Measurements from ENCODE around the gene RICTOR. TPM values are rescaled to one million over a fixed set of nuclear protein-coding genes. Genes with fewer than 3 reads are reported as not detected.
A peak's percentile ranks its signal among the peaks of the same experiment; 100 is the strongest.

Gene RICTOR
- total RNA-seq, 1 donor from 2014 or later: 12.0 TPM

DNA sequence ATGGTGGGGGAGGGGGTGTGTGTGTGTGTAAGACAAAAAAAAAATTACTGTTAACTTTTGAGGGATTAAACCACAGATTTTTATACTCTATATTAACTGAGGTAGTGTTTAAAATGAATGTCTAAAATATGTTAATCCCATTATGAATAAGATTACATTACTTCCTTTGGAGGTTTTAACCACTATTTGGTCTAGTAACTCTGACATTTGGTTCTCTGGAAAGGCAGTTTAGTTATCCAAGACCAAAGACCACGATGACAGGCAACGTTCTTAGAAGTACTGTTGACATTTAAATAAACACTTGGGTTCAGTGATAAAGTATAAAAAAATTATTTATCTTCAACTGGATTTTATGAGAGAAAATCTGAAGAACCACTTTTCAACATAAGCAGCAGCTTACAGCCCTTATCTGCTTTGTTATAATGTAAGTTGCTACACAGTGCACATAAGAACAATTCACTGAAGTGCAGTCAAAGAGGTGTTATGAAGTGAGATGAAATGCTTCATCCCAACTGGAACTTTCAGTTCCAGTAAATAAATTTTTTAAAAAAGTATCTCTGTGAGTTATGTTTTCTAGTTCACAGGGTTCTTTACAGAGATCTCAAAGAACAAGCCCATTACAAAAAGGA, 133.9 kb downstream of the RICTOR start:
- DNase-seq (ENCODE audit: low spot score): no peak
- no peak for ATAC-seq

GRCh38 chr5:38938973-38939372, 135.2 kb downstream of the RICTOR start:
- no peak for DNase-seq (ENCODE audit: low spot score)
- no peak for ATAC-seq

DNA sequence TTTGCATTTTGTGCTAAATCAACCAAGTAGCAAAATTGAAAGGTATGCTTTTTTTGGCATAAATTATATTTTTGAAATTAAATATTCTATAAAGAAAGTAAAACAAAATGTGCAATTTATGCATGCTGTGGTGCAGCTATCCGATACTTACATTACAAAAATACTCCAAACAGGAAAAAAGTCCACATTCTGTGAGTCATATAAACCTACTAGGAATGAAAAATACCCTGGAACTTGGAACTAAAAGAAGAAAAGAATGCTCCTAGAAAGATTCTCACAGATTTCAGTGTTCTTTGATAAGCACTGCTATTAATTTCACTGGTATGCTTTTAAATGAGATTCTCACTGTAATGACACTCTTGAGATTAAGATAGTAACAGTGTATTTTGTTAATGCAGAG, 135.8 kb downstream of the RICTOR start:
- DNase-seq (ENCODE audit: low spot score): no peak
- ATAC-seq: no peak

DNA sequence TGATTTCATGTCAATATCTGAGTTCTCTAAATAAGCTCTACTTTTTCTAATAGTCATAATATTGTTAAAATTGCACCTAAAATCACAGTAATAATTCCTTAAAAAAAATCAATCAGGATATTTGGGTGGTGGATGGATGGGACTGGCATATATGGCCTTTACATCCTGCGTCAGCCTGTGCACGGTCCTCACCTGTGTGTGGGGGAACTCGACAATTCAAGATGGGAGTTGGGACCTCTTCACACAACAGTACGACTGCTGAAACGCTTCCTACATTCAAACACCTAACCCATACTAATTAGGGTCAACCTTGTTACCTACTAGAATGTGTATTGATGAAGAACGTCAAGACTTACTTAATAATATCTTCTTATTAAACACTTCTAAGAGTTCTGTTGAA, 137.9 kb downstream of the RICTOR start:
- ATAC-seq (no peak), DNase-seq (ENCODE audit: low spot score) (no peak)

DNA sequence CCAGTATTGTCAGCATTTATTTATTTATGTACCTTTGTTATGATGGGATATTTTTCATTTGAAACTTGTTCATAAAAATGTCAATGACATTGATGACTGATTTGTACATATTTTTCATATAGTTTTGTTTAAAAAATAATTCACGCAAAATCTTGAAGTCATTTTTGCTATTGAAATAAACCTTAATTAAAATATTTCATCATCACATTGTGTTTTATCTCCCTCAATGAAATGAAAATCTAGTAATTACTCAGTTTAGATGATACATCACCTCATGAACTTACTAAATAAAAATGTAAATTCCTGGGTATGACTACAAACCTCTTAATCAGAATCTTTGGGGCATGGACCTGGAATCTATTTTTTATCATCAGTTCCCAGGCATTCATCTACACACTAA, 138.8 kb downstream of the RICTOR start:
- ATAC-seq (no peak), DNase-seq (ENCODE audit: low spot score) (no peak)

GRCh38 chr5:38932854-38933408, 141.3 kb downstream of the RICTOR start:
- DNase-seq (ENCODE audit: low spot score): no peak
- no peak for ATAC-seq

DNA sequence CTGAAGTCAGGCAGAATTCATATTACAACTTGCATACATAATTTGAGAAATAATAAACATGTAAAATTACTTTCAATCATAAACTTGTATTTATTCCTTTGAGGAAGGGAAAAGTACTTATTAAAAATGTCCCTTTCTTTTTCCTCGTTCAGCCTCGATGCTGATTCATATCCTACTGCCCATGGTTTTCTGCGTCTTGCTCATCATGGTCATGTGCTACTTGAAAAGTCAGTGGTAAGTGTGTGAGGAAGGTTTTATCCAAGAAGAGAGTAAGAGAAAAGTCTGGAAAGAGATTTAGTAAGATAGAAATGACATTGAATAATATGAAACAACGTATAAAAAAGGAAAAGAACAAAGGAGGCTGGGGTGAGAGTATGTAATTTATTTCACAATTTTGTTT, 142.5 kb downstream of the RICTOR start:
- no peak for ATAC-seq
- no peak for DNase-seq (ENCODE audit: low spot score)

DNA sequence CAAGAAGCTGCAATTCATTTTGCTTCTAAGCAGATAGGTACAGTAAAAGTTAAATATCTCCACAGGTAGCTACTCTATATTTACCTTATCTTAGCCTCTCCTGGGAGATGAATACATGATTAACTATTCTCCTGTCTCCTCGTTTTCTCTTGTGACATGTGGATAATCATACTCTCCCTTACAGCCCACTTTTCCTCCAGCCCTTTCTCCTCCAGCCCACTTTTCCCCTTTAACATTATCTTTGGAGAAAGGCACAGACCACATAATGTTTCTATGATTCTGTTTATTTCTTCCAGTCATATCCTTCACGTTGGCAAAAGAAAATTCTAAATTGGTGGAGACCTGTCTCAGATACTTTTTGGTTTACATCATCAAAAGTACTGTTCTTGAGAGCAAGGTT, 144.4 kb downstream of the RICTOR start:
- ATAC-seq (no peak), DNase-seq (ENCODE audit: low spot score) (no peak)

- ATAC-seq: no peak
- DNase-seq (ENCODE audit: low spot score): no peak
Observed at GRCh38 chr5:38927470-38927869, 146.7 kb downstream of the RICTOR start.

DNA sequence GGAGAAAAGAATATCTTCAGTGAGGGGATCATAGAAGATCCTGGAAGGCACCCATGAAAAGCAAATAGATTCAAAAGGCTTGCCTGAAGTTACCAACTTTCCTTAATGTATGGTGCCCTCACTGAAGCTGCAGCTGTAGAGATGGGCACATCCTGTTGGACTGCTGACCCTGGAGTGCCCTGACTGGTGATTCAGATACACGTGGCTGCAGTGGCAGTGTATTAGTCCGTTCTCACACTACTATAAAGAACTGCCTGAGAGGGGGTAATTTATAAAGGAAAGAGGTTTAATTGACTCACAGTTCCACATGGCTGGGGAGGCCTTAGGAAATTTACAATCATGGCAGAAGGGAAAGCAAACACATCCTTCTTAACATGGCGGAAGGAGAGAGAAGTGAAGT, 148.1 kb downstream of the RICTOR start:
- ATAC-seq (no peak), DNase-seq (ENCODE audit: low spot score) (no peak)

- no peak for ATAC-seq
- DNase-seq (ENCODE audit: low spot score): no peak
Observed at GRCh38 chr5:38925154-38925925, 148.9 kb downstream of the RICTOR start.

DNA sequence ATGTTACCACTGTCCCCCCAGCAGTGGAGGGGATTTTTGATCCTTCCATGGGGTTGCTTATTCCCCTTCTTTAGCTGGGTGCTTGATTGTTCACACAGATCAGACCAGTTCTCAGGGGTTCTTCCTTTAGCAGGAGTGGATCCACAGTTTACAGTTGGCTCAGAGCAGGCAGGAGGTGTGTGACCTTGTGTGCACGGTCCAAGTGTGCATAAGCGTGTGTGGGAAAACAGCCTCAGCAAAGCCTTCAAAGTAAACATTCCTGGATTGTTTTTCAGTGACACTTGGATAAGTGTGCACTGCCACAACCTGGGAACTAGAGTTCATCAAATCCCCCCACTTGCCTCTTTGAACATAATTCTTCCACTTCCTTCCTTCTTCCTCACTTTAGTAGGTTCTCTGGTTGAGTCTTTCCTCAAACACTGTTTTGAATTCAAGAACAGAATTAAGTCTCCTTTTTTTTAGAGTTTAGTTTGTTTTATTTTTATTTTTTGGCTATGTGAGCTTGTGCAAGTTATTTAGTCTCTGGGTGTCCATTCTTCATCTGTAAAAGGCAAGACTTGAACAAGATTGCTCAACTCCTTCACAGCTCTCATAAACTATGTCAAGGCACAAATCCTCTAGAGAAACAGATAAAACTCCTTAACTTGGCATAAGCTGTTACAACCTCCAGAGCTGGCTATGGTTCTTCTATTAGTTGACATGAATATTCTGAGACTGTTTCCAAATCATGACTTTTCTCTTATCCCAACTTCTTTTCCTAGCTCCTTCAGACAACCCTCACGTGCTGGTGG, 150.3 kb downstream of the RICTOR start:
- no peak for DNase-seq (ENCODE audit: low spot score)
- ATAC-seq: peak; percentile 26

DNA sequence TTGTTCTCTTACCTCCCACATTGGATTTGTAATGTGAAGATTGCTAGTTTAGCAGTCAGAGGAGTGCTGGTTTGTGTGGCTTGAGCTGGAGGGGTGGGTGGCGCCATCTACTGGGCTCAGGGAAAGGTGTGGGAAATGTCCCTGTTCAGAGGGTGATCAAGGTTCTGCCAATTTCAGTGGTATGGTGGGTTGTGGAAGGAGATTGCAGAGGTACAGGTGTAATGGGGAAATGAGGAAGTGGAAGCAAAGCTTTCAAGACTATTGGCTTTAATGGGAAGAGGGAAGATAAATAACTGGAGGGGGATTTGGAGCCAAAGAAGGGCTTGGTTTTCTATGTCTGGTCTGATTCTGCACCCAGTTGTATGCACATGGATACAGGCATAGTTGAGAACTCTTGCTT, 152.0 kb downstream of the RICTOR start:
- ATAC-seq (peak; percentile 89), DNase-seq (ENCODE audit: low spot score) (peak; percentile 53)

- ATAC-seq: no peak
- DNase-seq (ENCODE audit: low spot score): no peak
Observed at GRCh38 chr5:38921174-38921573, 153.0 kb downstream of the RICTOR start.

- no peak for DNase-seq (ENCODE audit: low spot score)
Observed at GRCh38 chr5:38916802-38917201, 157.4 kb downstream of the RICTOR start.

DNA sequence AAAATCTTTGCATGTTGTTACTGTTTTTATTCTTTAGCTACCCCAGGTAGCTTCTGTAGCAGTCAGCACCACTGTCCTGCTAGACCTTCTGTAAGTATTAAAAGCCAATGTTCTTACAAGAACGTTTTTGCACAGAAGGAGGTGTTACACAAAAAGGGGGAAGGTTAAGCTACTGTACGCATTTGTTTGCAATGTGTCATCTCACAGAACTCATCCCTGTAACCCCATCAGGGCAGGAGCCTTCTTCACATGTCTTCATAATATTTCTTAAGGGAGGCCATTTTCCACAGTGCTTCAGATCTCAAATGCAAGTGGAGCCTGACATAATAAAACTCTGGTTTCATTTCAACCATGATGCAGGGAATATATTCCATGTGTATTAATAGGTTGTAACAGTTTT, 160.5 kb downstream of the RICTOR start:
- DNase-seq (ENCODE audit: low spot score): no peak
- no peak for ATAC-seq

More at GRCh38 chr5:38916802-38917201, 157.4 kb downstream of the RICTOR start:
- no peak for ATAC-seq

DNA sequence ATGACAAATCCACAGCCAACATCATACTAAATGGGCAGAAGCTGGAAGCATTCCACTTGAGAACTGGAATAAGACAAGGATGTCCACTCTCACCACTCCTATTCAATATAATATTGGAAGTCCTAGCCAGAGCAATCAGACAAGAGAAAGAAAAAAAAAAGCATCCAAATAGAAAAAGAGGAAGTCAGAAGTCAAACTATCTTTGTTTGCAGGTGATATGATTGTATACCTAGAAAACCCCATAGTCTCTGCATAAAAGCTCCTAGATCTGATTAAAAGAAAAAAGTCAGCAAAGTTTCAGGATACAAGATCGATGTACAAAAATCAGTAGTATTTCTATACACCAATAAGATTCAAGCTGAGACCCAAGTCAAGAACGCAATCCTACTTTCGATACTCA, 162.3 kb downstream of the RICTOR start:
- no peak for DNase-seq (ENCODE audit: low spot score)
- no peak for ATAC-seq

- DNase-seq (ENCODE audit: low spot score): no peak
- no peak for ATAC-seq
Observed at GRCh38 chr5:38906503-38906902, 167.7 kb downstream of the RICTOR start.

GRCh38 chr5:38905516-38905915, 168.7 kb downstream of the RICTOR start:
- DNase-seq (ENCODE audit: low spot score) (no peak), ATAC-seq (no peak)

DNA sequence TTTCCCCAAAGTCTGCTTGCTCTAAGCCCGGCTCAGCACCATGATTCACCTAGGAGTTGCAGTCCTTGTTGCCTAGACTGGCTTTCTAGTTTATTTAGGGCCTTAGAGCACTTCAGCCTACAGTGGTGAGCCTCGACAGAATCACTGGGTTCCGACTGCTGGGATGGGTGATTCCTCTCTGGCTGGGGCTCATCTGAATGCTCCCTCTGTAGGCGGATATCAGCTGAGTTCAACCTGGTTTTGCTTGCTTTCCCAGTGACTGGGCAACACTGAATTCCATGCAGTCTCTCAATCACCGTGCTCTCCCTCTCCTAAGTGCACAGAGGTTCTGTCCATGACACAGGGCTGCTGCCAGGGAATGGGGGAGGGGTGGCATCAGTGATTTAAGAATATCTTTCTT, 174.3 kb downstream of the RICTOR start:
- no peak for DNase-seq (ENCODE audit: low spot score)
- ATAC-seq: no peak

GRCh38 chr5:38896760-38897159, 177.4 kb downstream of the RICTOR start:
- ATAC-seq: no peak
- no peak for DNase-seq (ENCODE audit: low spot score)

GRCh38 chr5:38892363-38892762, 181.8 kb downstream of the RICTOR start:
- no peak for ATAC-seq
- DNase-seq (ENCODE audit: low spot score): no peak
